Glutamatergic neuron (in vitro differentiated cells): ENCODE data around the gene RAD18. TPM values are rescaled to one million over a fixed set of nuclear protein-coding genes. Genes with fewer than 3 reads are reported as not detected.

Source experiments
- DNase-seq: peaks from one replicate; pipeline ENCODE4 v3.0.0; 2022
- H3K27ac Mint-ChIP-seq: one replicate; pipeline ENCODE4 v1.8.0; 2020; ENCODE audit warnings: mild to moderate bottlenecking, mixed read lengths, inconsistent platforms; ENCODE audit not compliant: unreplicated experiment
- H3K27me3 Mint-ChIP-seq: one replicate; pipeline ENCODE4 v1.8.0; 2020; ENCODE audit warnings: mild to moderate bottlenecking, moderate library complexity, mixed read lengths, inconsistent platforms; ENCODE audit not compliant: unreplicated experiment
- H3K36me3 Mint-ChIP-seq: one replicate; pipeline ENCODE4 v1.8.0; 2020; ENCODE audit warnings: mild to moderate bottlenecking, mixed read lengths, inconsistent platforms; ENCODE audit not compliant: unreplicated experiment
- H3K4me1 Mint-ChIP-seq: one replicate; pipeline ENCODE4 v1.8.0; 2020; ENCODE audit warnings: mild to moderate bottlenecking, low read depth, mixed read lengths, inconsistent platforms; ENCODE audit not compliant: unreplicated experiment
- H3K4me3 Mint-ChIP-seq: one replicate; pipeline ENCODE4 v1.8.0; 2020; ENCODE audit warnings: mild to moderate bottlenecking, mixed read lengths, inconsistent platforms; ENCODE audit not compliant: unreplicated experiment
- H3K9me3 Mint-ChIP-seq: one replicate; pipeline ENCODE4 v1.8.0; 2020; ENCODE audit warnings: mild to moderate bottlenecking, moderate library complexity, mixed read lengths, inconsistent platforms; ENCODE audit not compliant: unreplicated experiment
- total RNA-seq: library from RNA; stranded (reverse); fragmentation: NEBNext Ultra II Directional; extraction: Animal tissue kit (Norgen Biotek cat#: 25700); gene quantifications from one replicate; pipeline ENCODE4 v1.2.1, GENCODE V29; 2021; ENCODE audit not compliant: unreplicated experiment
- TF ChIP-seq, protein P1 (sequence below): fragments of 200-600 bp; sonication (generic); IDR thresholded peaks from one replicate; pipeline ENCODE4 v1.5.0; 2021; ENCODE audit not compliant: partially characterized antibody, unreplicated experiment

RAD18 gene
- total RNA-seq, 1 donor from 2014 or later, result 11.9 TPM

DNA sequence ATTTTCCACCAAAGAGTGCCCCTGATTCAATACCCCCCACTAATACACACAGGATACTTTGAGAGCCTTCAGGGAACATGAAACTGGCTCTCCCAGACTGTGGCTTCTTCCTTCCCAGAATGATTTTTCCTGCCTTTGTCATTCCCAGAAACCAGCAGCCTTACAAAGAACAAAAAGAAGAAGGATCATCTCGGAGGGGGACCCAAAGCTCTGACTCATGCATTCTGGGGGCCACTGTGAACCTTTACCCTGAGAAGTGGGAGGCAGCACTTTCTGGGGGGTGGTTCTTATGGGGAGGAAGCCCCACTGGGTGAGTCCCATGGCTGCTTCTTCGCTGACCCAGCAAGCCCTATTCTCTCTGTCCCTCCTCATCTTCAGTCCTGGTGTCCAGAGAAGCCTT, 44.7 kb upstream of the RAD18 start:
- H3K4me1 Mint-ChIP-seq, result no peaks in the 10 kb centered on the region
- H3K27me3 Mint-ChIP-seq, result peaks cover 8% of the 10 kb centered on the region
- H3K4me3 Mint-ChIP-seq, result no peak overlapping the region
- TF ChIP-seq, protein P1, sequence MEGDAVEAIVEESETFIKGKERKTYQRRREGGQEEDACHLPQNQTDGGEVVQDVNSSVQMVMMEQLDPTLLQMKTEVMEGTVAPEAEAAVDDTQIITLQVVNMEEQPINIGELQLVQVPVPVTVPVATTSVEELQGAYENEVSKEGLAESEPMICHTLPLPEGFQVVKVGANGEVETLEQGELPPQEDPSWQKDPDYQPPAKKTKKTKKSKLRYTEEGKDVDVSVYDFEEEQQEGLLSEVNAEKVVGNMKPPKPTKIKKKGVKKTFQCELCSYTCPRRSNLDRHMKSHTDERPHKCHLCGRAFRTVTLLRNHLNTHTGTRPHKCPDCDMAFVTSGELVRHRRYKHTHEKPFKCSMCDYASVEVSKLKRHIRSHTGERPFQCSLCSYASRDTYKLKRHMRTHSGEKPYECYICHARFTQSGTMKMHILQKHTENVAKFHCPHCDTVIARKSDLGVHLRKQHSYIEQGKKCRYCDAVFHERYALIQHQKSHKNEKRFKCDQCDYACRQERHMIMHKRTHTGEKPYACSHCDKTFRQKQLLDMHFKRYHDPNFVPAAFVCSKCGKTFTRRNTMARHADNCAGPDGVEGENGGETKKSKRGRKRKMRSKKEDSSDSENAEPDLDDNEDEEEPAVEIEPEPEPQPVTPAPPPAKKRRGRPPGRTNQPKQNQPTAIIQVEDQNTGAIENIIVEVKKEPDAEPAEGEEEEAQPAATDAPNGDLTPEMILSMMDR, result no peak
- peak overlapping the region; percentile 73 for H3K27ac Mint-ChIP-seq
- H3K9me3 Mint-ChIP-seq, result peaks cover 2% of the 10 kb centered on the region
- H3K36me3 Mint-ChIP-seq, result peaks cover 9% of the 10 kb centered on the region
- no peak for DNase-seq

- no peak for DNase-seq
- Mint-ChIP-seq H3K4me3 (no peak overlapping the region), H3K9me3 (peaks cover 2% of the 10 kb centered on the region), H3K36me3 (peaks cover 9% of the 10 kb centered on the region), H3K27me3 (peaks cover 8% of the 10 kb centered on the region), H3K27ac (no peak overlapping the region), H3K4me1 (no peaks in the 10 kb centered on the region)
- TF ChIP-seq, protein P1, result no peak
Measured at GRCh38 chr3:9007213-9007612, 43.9 kb upstream of the RAD18 start.

DNA sequence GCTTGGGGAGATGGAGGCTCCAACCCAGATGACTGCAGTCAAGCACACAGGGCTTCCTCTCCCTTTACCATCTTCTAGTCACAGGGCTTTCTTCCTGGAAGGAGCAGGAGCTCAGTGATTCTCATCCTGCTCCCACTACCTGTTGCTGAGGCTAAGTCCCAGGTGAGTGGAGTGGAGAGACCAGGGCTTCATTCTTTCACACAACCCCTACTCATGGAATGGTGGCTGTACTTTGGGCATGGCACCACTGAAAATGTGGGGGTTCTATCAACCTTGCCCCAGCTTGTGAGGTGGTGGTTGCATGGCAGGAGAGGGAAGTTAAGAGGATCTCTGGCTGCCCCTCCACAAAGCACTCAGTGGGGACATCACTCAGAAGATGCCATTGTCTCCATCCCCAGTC, 36.8 kb upstream of the RAD18 start:
- Mint-ChIP-seq H3K4me3 (no peak overlapping the region), H3K36me3 (no peaks in the 10 kb centered on the region), H3K9me3 (peaks cover 3% of the 10 kb centered on the region), H3K27me3 (peaks cover 6% of the 10 kb centered on the region), H3K4me1 (peaks cover 20% of the 10 kb centered on the region), H3K27ac (no peak overlapping the region)
- TF ChIP-seq, protein P1, result no peak
- DNase-seq, result no peak

DNA sequence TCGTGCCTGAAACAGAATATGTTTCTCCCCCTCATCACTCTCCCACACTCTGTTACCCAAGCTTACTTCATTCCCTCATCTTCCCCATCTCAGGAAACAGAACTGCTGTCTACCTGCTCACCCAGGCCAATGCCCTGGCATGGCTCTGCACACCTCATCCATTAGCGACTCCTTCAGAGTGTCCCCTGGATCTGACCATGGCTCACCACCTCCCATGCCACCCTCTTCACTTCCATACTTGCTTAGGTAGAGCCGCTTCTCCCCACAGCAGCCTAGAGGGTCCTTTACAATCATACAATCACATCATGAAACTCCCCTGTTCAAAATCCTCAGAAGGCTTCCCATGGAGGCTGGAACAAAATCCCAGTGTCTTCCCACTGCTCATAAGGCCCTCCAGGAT, 33.9 kb upstream of the RAD18 start:
- no peak for DNase-seq
- H3K4me3 Mint-ChIP-seq, result peak overlapping the region; percentile 3
- H3K4me1 Mint-ChIP-seq, result peaks cover 30% of the 10 kb centered on the region
- peaks cover 7% of the 10 kb centered on the region for H3K9me3 Mint-ChIP-seq
- H3K27me3 Mint-ChIP-seq, result peaks cover 7% of the 10 kb centered on the region
- TF ChIP-seq, protein P1, result no peak
- peak overlapping the region; percentile 48 for H3K27ac Mint-ChIP-seq
- H3K36me3 Mint-ChIP-seq, result no peaks in the 10 kb centered on the region

DNA sequence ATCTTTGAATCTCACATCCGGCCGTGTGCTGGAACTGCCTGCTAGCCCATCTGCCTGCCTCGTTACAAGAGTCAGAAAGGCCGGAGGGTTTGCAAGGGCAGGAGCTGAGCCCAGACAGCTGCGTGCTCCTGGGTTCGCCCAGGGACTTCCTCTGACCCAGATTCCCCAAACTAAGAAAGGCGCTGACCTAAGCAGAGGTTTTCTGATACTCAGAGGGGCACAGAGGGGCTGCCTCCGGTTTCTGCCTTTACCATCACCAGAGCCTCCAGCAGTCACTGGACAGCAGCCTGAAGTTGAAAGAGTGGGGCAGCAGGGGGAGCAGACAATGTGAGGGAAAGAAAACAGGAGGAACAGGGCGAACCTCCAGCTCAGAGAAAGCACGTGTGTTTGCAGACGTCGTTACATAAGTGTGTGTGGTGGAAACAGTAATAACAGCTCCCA, 33.4 kb upstream of the RAD18 start:
- Mint-ChIP-seq H3K27ac (peak overlapping the region; percentile 64), H3K36me3 (no peaks in the 10 kb centered on the region), H3K4me3 (no peak overlapping the region), H3K4me1 (peaks cover 30% of the 10 kb centered on the region), H3K9me3 (peaks cover 7% of the 10 kb centered on the region), H3K27me3 (peaks cover 7% of the 10 kb centered on the region)
- TF ChIP-seq, protein P1, result peak; percentile 29
- DNase-seq, result peak; percentile 50
